WI38 (cell line): ENCODE data around the gene UBE2L5.

ENCODE experiments used
- H3K4me3 ChIP-seq: 2 replicates; pipeline ENCODE4 v1.5.1; 2011; ENCODE audit warnings: low read depth, mild to moderate bottlenecking, control low read depth, low read length
- TF ChIP-seq, protein P1 (sequence below): IDR thresholded peaks from 2 replicates; pipeline ENCODE4 v1.5.1; 2012; ENCODE audit warnings: low read depth, mild to moderate bottlenecking, control low read depth, low read length

Gene UBE2L5

DNA sequence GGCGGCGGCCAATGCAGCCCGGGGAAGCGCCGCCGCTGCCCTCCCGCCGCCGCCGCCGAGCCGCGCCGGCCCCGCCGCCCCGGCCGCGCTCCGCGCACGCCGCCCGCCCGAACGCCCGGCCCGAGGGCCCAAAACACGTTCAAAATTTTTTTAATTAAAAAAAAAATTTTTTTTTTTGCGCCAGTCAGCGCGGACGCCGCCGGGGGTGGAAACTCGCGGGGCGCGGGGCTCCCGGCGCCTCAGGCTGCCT, 43.0 kb downstream of the UBE2L5 start:
- TF ChIP-seq, protein P1, sequence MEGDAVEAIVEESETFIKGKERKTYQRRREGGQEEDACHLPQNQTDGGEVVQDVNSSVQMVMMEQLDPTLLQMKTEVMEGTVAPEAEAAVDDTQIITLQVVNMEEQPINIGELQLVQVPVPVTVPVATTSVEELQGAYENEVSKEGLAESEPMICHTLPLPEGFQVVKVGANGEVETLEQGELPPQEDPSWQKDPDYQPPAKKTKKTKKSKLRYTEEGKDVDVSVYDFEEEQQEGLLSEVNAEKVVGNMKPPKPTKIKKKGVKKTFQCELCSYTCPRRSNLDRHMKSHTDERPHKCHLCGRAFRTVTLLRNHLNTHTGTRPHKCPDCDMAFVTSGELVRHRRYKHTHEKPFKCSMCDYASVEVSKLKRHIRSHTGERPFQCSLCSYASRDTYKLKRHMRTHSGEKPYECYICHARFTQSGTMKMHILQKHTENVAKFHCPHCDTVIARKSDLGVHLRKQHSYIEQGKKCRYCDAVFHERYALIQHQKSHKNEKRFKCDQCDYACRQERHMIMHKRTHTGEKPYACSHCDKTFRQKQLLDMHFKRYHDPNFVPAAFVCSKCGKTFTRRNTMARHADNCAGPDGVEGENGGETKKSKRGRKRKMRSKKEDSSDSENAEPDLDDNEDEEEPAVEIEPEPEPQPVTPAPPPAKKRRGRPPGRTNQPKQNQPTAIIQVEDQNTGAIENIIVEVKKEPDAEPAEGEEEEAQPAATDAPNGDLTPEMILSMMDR: no peak
- peak overlapping the region; percentile 73 for H3K4me3 ChIP-seq

DNA sequence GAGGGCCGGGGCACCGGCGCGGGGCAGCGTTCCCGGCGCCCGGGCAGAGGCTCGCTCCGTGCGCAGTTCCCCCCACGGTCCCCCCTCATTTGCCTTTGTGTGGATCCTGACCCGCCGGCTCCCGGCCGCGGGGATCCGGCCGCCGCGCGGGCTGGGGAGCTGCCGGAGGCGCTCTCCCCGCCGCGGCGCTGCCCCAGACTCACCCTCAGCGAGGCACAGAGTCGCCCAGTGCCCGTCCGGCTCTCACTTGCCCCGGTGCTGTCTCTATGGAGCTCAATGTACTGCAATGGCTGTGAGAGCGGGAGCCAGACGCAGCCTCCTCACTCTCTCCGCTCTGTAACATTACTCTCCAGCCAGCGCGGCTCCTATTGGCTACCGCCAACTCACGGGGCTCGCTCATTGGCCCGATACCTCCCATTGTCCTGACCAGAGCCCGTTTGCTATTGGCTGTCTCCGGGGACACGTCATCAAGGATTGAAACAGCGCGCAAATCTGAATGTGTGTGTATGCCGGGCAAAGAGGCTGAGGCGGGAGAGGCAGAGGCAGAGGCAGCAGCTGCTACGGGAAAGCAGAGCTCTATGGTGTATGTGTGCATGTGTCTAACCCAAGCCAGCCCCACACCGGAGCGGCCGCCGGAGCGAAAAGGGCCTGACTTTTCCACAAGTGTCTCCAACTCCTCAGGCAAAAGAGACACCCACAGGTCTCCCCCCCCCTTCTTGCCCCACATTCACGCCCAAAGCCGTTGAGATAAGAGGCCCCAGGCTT, 43.5 kb downstream of the UBE2L5 start, which contains the start of gene HMGB1:
Gene HMGB1, minus strand, starts transcription at position 344 of the 765 bp plus-strand sequence. CDS start 2,256 bp downstream, outside the sequence.
- peak within 1 kb of the TSS; percentile 74 for H3K4me3 ChIP-seq
- TF ChIP-seq, protein P1: no peak

DNA sequence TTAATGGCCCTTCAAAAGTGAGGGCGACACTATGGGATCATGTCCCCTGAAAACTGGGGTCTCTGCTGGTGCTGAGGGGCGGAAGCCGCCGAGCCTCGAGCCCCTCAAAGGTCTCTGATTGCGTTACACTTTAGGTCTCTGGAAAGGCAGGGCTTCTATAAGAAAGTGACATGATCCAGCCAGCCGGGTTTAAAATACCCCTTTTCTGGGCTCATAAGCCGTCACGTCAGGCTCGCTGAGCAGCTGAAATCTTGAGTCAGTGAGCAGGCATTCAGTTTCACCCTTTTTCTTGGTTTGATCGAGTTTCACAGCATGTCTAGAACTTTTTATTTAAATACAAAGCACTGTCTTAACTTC, 44.0 kb downstream of the UBE2L5 start:
- peak overlapping the region; percentile 73 for H3K4me3 ChIP-seq
- TF ChIP-seq, protein P1: no peak

DNA sequence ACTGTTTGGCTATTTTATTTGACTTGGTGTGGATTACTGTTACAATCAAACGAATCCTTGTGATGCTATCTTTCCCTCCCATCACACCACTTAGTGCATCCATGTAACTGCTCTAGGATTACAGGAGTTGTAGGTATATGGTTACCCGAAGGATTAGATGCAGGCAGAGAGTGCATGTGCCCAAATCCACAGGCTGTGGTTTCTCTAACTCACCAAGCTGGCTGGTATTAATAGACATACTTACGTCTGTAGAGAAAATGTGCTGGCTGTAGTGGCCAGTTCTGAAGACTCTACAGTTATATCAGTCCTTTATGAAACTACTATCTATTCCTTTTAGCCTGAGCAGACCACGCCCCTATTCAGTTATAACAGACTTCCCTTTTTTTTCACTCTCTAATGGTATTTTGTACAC, 44.6 kb downstream of the UBE2L5 start:
- TF ChIP-seq, protein P1: no peak
- peak overlapping the region; percentile 73 for H3K4me3 ChIP-seq

DNA sequence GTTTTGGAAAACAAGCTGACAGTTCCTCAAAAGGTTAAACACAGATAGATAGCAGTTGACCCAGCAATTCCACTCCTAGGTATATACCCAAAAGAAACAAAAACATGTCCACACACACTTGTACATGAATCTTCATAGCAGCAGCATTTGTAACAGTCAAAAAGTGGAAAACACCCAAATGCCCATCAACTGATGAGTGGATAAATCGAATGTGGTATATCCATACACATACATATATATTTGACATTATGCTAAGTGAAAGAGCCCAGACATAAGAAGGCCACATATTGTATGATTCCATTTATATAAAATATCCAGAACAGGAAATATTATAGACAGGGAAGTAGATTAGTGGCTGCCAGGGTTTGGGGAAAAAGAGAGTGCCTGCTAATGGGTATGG, 51.4 kb downstream of the UBE2L5 start:
- TF ChIP-seq, protein P1: no peak
- H3K4me3 ChIP-seq: no peak overlapping the region

DNA sequence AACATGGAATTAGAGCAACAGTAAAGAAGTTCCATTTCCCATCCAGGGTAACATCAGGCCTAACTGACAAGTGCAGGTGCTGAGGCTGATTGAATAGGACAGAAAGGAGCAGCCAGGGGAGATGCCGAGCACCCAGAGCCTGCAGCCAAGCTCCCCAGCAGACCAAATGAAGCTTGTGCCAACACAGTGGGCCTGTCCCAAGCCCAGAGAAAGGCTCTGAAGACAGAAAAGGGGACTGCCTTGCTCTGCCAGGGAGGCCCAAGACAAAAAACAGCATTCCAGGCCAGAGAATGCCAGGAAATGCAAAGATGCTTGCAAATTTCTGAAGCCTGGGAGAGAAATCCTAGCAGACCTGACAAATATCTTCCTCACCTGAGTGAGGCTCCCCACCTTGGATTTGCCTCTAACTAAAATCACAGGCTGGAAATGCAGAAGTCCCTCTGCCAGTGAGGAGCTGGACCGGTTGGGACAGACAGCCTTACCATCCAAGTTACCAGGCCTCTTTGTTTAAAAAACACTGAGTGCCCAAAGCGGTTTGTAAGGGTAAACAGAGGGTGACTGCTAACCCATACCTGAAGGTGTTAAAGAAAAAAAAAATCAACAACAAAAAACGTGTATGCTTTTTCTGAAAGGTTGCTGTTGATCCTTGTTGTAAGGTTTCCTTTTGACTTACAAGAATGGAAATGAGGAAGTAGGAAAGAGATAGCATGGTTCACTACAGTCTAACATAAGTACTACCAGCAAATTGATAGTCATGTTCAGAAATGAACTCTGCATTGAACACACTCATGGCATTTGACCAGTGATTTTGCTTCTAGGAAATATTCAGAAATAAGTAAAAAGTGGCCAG, 55.3 kb downstream of the UBE2L5 start:
- TF ChIP-seq, protein P1: no peak
- no peak overlapping the region for H3K4me3 ChIP-seq
